ENCODE data around the gene TP53I11. TPM values are rescaled to one million over a fixed set of nuclear protein-coding genes. Genes with fewer than 3 reads are reported as not detected.

The TP53I11 gene
- total and polyA plus RNA-seq, 2 experiments from 2014 or later, result 112 to 155 TPM

- H3K27me3 ChIP-seq, result no peaks in the 10 kb centered on the region
- no peak overlapping the region for H3K27ac ChIP-seq
Measured at GRCh38 chr11:44936951-44937543, 13.6 kb downstream of the TP53I11 start.

GRCh38 chr11:44936525-44936924 is 14.2 kb downstream of the TP53I11 start:
- Histone ChIP-seq H3K9me3 (ENCODE audit: low read depth) (no peaks in the 10 kb centered on the region), H3K27ac (no peak overlapping the region), H3K4me3 (no peak overlapping the region), H3K4me1 (ENCODE audit: low read depth) (no peaks in the 10 kb centered on the region), H3K36me3 (no peaks in the 10 kb centered on the region), H3K27me3 (no peaks in the 10 kb centered on the region)
- peak; percentile 83 to 86 for DNase-seq (ENCODE audit: low read depth in 1 of 2, low spot score in 1 of 2)
- TF ChIP-seq CTCF (IDR thresholded peaks at IDR 0.05; ENCODE audit: low read depth, low read length), result peak; percentile 87

More at GRCh38 chr11:44936951-44937543, 13.6 kb downstream of the TP53I11 start:
- TF ChIP-seq CTCF (IDR thresholded peaks at IDR 0.05; ENCODE audit: low read depth, low read length), result no peak
- Histone ChIP-seq H3K4me3 (no peak overlapping the region), H3K36me3 (no peaks in the 10 kb centered on the region), H3K4me1 (ENCODE audit: low read depth) (no peaks in the 10 kb centered on the region), H3K9me3 (ENCODE audit: low read depth) (no peaks in the 10 kb centered on the region)
- DNase-seq (ENCODE audit: low read depth in 1 of 2, low spot score in 1 of 2), result no peak

DNA sequence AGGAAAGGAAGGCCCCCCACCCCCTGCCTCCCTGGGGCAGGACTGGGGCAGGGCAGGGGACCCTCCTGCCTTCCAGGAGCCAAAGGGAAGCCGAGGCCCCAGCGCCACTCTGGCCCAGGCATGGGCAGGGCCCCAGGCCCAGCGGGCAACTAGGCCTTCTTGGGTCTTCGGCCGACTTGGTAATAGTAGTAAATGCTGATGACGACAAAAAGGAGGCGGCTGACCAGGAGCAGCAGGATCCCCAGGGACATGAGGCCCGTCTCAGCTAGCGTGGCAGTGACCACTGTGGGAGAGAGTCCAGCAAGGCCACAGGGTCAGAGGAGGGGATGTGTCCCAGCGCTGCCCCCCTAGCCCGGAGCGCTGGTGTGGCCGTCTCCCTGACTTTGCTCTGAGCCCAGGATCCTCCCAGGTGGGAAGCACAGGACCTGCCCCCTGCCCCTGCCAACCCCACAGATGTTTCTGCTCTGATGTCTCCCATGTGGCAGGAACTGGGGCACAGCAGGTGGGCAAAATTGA is 15.9 kb downstream of the TP53I11 start:
- Histone ChIP-seq H3K36me3 (no peaks in the 10 kb centered on the region), H3K27me3 (no peaks in the 10 kb centered on the region), H3K4me1 (ENCODE audit: low read depth) (no peaks in the 10 kb centered on the region), H3K4me3 (no peak overlapping the region), H3K27ac (no peak overlapping the region), H3K9me3 (ENCODE audit: low read depth) (no peaks in the 10 kb centered on the region)
- no peak for DNase-seq (ENCODE audit: low read depth in 1 of 2, low spot score in 1 of 2)
- no peak for TF ChIP-seq CTCF (IDR thresholded peaks at IDR 0.05; ENCODE audit: low read depth, low read length)

DNA sequence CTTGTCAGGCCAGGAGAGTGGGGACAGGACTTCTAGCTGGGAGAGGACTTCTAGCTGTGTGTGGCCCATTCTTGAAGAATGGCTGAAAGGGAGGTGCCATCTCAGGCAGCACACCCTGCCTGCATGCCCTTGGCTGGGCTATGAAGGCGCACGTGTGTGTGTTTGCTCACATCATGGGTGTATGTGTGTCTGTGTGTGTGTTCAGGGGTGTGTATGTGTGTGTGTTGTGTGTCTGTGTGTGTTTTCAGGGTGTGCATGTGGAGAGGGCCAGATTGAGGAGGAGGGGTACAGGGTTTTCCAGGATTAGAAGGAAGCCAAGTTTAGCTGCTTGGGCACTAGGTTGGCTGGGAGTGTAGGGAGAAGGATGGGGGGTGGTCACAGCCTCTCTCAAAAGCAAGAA is 16.6 kb downstream of the TP53I11 start:
- no peak for TF ChIP-seq CTCF (IDR thresholded peaks at IDR 0.05; ENCODE audit: low read depth, low read length)
- no peaks in the 10 kb centered on the region for H3K36me3 ChIP-seq
- DNase-seq (ENCODE audit: low read depth in 1 of 2, low spot score in 1 of 2), result no peak
- H3K27ac ChIP-seq, result peak overlapping the region; percentile 32
- H3K27me3 ChIP-seq, result no peaks in the 10 kb centered on the region
- H3K9me3 ChIP-seq (ENCODE audit: low read depth), result no peaks in the 10 kb centered on the region
- no peak overlapping the region for H3K4me3 ChIP-seq
- no peaks in the 10 kb centered on the region for H3K4me1 ChIP-seq (ENCODE audit: low read depth)

DNA sequence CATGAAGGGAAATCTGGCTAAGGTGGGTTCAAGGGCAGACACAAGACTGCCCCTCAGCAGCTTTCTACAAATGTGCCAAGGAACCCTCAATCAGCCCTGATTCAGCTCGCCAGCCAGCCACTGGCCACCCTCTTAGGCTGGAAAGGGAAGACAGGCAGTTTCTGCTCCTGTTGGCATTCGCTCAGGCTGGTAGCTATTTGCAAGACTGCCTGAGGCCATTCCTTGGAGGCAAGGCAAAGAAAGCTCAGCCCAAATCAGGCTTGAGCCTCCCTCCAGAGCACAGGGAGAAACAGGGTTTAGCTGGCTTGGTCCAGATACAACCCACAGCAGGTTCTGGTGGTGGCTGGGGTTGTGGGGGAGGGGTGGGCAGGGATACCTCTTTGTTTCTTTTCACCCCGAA is 19.2 kb downstream of the TP53I11 start:
- peak overlapping the region; percentile 47 for H3K27ac ChIP-seq
- H3K36me3 ChIP-seq, result no peaks in the 10 kb centered on the region
- H3K27me3 ChIP-seq, result no peaks in the 10 kb centered on the region
- no peak for DNase-seq (ENCODE audit: low read depth in 1 of 2, low spot score in 1 of 2)
- no peak for TF ChIP-seq CTCF (IDR thresholded peaks at IDR 0.05; ENCODE audit: low read depth, low read length)
- H3K4me3 ChIP-seq, result no peak overlapping the region
- H3K9me3 ChIP-seq (ENCODE audit: low read depth), result no peaks in the 10 kb centered on the region
- H3K4me1 ChIP-seq (ENCODE audit: low read depth), result no peaks in the 10 kb centered on the region
